ENCODE data around the gene PRR5L.

DNA sequence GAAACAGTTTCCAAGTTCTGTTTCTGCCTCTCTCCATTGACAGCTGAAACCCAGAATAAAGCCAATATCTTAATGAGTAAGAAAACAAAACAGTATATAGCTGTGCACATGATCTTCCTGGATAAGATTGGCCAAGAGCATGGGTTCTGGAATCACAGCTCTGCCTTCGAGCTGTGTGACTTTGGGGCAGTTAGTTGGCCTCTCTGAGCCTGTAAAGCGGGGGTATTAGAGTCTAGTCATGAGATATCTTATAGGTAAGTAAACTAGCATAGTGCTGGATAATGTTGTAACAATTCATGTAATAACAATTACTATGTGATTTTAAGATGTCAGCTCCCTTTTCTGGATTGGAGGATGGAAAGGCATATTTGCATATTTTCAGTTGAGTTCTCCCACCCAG is 140.5 kb downstream of the PRR5L start:
- no peak for TF ChIP-seq CTCF (IDR thresholded peaks at IDR 0.05; ENCODE audit: poor library complexity)
- TF ChIP-seq EZH2 (IDR thresholded peaks at IDR 0.05; ENCODE audit: borderline replicate concordance) = no peak
